Measurements from ENCODE around the gene R3HDM4.

R3HDM4 gene

DNA sequence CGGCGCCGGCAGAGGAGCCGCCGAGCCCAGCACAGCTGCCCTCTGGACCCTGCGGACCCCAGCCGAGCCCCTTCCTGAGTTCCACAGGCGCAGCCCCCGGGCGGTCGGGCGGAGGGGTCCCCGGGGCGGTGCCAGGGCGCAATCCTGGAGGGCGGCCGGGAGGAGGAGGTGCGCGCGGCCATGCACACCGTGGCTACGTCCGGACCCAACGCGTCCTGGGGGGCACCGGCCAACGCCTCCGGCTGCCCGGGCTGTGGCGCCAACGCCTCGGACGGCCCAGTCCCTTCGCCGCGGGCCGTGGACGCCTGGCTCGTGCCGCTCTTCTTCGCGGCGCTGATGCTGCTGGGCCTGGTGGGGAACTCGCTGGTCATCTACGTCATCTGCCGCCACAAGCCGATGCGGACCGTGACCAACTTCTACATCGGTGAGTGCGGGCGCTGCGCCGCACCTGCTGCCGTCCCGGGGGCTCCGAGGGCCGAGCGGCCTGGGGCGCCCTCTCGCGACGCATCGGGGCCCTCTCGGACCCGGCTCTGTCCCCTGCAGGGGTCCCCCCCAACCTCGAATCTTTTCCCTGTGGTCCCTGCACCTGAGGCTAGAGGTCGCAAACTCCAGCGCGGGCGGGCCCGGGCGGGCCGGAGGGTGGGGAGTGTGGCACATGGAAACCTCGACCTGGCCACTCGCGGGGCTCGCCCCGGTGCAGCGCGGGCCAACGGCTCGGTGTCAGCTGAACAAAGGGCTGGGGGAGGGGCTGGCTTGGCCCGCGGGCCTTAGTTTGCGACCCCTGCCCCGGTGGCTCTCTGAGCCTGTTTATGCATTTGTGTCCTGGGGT, 4.5 kb upstream of the R3HDM4 start, which contains the start of gene KISS1R:
Gene KISS1R (plus strand): TSS at position 11 of the 829 bp plus-strand sequence. CDS start 170 bp downstream, at position 181.
- peak within 1 kb of the TSS; percentile 57 for H3K4me3 ChIP-seq (ENCODE audit: low read depth, low read length)

DNA sequence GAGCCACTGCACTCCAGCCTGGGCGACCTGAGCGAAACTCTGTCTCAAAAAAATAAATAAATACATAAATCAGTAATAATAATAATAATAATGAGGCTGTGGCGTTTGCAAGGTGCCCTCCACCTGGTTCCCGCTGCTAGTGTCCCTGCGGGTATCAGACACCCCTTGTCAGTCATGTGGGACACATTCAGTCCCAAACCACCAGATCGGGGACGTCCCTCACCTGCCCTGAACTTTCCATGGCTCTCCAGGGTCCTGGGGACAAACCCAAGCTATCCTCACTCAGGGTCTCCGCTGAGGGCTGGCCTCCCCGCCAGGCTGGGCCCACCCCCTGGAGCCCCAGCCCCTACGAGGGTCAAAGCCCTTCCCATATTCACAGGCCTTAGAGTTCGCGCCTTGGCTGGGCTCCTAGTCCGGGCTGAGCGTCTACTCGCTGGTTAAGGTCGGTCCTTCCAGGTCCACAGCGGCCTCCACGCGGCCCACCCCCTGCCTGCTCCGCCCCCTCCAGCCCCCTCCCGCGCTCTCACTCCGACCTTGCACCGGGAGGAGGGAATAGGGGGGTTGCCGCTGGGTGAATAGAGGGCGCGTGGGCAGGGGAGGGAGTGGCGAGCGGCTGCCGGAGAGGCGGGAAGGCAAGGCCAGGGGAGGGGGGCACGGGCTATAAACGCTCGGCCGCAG, 3.8 kb upstream of the R3HDM4 start:
- H3K4me3 ChIP-seq (ENCODE audit: low read depth, low read length), result peak overlapping the region; percentile 57

DNA sequence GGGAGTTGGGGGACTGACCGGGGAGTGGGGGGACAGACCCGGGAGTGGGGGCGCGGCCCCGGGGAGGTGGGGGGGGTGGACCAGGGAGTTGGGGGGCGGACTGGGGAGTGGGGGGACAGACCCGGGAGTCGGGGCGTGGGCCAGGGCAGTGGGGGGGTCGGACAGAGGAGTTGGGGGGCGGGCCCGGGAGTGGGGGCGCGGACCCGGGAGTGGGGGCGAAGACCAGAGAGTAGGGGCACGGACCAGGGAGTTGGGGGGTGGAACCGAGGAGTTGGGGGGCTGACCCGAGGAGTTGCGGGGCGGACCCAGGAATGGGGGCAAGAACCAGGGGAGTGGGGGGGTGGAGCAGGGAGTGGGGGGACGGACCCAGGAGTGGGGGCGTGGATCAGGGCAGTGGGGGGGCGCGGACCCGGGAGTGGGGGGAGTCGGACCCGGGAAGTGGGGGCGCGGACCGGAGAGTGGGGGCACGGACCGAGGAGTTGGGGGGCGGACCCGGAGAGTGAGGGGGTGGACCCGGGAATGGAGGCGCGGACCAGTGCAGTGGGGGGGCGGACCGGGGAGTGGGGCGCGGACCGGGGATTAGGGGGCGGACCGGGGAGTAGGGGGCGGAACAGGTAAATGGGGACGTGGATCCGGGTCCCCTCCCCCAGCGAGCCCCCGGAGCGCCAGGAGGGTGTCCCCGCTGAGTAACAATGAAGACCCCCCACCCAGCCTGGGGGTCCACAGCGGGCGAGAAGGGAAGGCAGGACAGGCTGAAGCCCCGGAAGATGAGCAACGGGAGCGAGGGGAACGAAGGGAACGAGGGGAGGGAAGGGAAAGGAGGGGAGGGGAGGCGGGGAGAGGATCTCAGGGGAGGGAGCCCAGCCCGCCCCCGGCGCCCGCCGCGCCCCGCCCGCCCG, 589 bp downstream of the R3HDM4 start:
- H3K4me3 ChIP-seq (ENCODE audit: low read depth, low read length), result peak overlapping the region; percentile 67

DNA sequence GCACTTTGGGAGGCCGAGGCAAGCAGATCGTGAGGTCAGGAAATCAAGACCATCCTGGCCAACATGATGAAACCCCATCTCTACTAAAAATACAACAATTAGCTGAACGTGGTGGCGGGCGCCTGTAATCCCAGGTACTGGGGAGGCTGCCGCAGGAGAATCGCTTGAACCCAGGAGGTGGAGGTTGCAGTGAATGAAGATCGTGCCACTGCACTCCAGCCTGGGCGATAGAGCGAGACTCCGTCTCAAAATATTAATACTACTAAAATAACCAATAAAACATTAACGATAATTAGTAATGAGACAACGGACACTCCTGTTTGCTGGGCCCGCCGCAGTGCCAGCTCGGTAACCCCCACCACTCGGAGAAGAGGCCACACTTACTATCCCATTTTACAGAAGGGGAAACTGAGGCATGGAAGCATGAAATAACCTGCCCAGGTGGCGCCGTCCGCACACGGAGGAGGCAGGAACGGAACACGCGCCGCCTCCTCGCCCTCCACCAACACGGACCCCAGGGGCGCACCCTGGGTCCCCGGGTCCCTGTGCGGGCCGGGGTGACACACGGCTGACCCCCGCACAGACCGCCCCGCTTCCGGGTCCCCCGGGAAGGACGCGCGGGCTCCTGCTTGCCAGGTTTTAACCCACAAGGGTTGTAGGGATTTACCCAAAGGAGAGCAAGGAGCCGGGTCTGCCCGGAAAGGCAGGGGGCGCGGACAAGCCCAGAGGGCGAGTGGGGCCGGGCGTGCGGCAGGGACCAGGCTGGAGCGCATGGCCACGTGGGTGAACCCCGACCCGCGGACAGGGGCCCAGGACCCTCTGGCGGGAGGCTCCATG, 1.6 kb downstream of the R3HDM4 start:
- H3K4me3 ChIP-seq (ENCODE audit: low read depth, low read length), result no peak overlapping the region

DNA sequence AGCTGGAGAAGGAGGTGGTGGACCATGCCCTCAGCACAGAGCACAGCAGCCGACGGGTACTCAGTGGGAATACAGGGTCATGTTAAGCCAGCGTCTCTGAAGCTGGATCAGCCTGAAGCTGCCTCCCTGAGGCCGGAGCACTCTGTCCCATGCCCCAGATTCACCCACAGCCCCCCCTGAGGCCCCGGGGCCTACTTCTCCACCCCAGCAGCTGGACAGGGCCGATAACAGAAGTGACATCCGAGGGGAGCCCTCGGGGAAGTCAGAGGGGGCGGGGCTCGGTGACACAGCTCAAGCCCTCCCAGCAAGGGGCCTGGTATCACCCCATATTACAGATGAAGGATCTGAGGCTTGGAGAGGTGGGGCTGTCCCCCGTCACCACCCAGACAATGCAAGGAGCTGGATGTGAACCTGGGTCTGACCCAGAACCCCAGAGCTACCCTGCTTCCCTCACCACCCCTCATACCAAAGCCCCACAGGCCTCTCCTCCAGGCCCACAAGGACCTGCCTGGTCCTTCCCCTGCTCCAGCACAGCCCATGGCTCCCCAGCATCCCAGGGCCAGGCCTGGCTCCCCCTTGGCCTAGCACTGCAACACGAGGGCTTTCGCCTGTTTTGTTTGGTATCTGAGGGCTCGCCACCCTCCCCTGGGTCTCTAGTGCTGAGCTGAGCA, 5.7 kb downstream of the R3HDM4 start:
- H3K4me3 ChIP-seq (ENCODE audit: low read depth, low read length), result no peak overlapping the region

DNA sequence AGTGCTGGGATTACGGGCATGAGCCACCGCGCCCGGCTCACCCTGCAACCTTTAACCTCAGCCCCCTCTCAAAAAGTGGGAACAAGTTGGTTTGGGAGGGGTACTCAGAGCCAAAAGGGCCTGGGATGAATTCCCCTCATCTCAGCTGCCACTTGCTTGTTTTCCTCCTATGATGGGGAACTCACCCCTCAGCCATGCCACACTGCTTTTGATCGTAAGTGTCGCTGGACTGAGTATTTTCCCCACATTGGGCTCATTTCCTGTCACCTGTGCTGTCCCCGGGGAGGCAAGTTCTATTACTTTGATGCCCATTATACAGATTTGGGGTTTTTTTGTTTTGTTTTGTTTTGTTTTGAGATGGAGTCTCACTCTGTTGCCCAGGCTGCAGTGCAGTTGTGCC, 6.5 kb downstream of the R3HDM4 start:
- no peak overlapping the region for H3K4me3 ChIP-seq (ENCODE audit: low read depth, low read length)

DNA sequence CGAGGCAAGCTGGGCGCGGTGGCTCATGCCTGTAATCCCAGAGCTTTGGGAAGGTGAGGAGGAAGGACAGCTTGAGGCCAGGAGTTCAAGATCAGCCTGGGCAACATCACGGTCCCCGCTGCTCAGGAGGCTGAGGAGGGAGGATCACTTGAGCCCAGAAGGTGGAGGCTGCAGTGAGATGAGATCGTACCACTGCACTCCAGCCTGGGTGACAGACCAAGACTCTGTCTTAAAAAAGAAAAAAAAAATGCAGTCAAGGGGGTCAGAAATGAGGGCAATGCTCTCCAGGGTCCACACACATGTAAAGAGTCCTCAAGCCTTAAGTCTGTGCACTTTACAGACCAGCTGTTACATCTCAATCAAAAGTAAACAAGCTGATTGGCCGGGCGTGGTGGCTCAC, 8.5 kb downstream of the R3HDM4 start:
- H3K4me3 ChIP-seq (ENCODE audit: low read depth, low read length), result no peak overlapping the region

DNA sequence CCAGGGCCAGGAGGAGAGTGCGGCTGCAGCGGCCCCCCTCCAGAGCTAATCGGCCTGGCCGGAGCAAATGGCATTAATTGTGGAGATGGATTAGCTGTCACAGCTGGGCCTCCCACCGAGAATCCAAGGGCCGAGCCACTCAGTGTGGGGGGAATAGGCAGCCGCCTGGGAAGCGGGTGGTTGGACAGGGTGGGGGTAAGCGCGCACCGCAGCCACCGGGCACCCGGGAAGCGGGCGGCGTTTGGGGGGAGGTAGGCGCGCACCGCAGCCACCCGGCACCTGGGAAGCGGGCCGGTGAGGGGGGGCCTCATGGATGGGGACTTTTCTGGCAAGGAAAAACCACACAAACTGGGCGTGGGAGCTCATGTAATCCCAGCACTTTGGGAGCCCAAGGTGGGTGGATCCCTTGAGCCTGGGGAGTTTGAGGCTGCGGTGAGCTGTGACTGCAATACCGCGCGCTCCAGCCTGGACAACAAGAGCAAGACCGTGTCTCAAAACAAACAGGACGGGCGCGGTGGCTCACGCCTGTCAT, 9.7 kb downstream of the R3HDM4 start:
- no peak overlapping the region for H3K4me3 ChIP-seq (ENCODE audit: low read depth, low read length)

DNA sequence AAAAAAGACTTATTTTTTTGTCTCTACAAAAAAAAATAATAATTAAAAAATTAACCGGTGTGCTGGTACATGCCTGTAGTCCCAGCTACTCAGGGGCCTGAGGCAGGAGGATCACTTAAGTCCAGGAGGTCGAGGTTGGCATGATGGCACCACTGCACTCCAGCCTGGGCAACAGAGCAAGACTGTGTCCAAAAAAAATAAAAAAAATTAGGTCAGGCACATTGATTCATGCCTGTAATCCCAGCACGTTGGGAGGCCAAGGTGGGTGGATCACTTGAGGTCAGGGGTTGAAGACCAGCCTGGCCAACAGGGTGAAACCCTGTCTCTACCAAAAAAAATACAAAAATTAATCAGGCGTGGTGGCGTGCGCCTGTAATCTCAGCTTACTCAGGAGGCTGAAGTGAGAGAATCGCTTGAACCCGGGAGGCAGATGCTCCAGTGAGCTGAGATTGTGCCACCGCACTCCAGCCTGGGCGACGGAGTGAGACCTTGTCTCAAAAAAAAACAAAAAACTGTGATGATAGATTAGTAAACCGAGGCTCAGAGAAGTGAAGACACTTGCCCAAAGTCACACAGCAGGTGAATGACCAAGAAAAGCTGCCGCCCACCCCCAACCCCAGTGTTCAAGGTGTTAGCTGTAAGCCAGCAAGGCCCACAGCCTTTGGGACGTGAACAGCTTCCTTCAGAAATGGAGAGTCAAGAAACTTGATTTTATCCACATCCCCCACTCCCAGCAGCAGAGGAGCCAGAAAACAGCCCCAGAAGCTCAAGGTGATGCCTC, 10.4 kb downstream of the R3HDM4 start:
- no peak overlapping the region for H3K4me3 ChIP-seq (ENCODE audit: low read depth, low read length)

DNA sequence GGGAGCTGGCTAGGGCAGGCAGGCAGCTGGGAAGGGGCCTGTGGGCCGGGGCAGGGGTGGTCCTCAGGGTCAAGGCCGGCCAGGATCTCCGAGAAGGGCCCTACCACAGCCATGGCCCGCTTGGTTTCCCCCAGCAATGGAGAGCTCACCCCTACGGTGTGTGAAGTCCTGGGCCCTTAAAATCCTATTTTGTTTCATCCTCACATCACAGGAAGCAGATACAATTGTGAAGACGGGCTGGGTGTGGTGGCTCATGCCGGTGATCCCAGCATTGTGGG, 11.0 kb downstream of the R3HDM4 start:
- H3K4me3 ChIP-seq (ENCODE audit: low read depth, low read length), result no peak overlapping the region

DNA sequence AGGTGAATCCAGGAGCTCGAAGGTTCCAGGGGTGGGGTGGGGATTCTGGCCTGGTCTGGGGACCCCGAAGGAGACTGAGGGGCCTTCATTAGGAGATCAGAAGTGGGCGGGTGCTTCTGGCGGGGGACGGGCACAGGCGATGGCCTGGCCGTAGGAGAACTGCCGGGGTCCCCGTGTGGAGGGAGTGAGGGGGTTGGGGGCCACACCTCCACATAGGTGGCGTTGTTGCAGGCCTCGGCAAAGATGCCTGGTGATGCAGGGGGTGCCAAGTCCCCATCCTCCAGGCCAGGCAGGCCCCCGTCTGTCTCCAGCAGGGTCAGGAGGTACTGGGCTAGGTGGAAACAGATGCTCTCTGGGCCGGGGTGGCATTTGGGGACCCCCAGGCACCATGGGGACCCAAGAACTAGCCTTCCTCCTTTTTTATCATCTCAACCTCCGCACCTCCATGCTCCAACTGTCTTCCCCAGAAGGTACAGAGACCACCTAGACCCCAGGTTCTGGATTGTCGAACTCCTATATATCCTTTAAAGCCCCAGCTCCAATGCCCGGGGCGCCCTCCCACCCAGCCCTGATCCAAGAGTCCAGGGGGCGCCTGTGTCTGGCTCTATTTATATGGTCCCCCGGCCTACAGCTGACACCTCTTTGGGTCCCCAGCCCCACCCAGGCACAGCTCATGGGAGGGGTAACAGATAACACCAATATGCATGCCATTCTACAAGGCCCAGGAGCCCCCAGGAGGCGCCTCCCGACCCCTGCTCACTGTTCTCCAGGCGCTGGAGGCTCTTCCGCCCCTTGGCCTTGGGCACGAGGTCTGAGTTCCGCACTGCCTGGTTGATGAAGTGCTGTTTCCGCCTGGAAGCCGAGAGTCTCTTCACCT, 11.6 kb downstream of the R3HDM4 start:
- no peak overlapping the region for H3K4me3 ChIP-seq (ENCODE audit: low read depth, low read length)

DNA sequence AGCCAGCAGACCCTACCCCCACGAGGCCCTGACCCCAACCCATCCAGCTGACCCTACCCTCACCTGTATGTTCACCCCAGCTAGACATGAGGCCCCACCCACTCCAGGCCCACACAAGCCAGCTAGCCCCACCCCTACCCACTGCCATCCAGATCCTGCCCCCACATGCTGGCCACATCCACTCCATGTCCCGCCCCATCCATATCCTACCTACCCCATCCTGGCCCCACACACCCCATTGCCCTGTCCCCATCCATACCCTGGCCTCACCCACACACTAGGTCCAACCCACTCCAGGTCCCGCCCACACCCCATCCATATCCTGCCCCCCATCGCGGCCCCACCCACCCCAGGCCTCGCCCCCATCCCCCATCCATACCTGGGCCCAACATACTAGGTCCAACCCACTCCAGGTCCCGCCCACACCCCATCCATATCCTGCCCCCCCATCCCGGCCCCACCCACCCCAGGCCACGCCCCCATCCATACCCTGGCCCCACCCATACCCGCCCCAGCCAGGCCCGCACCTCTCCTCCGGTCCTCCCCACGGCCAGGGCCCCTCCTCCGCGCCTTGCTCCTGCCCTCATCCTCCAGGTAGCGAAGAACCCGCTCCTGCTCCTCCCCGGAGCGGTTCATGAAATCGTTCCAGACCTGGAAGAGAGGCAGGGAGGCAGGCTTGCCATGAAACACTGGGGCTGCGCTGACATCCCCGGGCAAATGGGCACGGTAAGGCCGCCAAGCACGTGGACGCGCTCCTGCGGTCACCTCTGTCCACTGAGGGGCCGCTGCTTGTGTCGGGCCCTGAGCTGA, 12.5 kb downstream of the R3HDM4 start:
- H3K4me3 ChIP-seq (ENCODE audit: low read depth, low read length), result no peak overlapping the region

DNA sequence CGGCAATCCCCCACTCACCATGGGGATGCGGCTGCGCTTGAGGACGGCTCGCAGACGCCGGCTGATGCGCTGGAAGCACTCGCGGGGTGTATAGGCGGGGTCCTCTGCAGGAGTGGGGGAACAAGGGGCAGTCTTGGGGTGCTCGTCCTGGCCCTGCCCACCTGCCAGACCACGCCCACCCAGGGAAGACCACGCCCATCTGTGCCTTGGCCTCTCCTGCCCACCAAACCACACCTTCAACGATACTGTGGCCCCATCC, 13.0 kb downstream of the R3HDM4 start:
- no peak overlapping the region for H3K4me3 ChIP-seq (ENCODE audit: low read depth, low read length)

DNA sequence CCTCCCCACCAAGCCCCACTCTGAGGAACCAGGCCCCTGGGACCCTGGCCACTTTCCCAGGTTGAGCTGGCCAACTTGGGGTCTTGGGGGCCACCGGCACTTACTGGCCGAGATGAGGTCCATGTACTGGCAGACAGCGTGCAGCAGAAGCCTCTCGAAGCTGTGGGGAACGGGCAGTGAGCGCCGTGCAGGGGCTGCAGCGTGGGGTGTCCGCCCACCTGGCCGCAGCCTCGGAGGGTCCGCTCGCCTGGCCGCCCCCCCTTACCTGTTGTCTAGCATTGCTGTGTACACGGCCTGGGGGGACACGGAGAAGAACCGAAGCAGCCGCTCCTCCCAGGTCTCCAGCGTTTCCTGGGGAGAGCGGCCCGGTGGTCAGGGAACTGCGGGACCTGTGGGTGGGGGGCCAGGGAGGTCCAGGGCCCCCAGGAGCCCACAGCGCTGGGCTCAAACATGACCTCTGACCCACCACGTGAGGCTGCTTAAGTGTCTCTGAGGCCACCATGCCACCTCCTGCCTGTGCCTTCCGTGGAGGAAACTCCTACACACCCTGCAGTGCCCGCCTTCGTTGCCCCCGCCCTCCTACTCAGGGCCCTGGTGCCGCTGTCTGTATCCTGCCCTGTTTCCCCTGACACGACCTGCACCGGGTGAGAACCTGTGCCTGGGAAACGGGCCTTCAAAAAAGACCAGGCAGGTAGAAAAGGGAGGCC, 13.5 kb downstream of the R3HDM4 start:
- no peak overlapping the region for H3K4me3 ChIP-seq (ENCODE audit: low read depth, low read length)

DNA sequence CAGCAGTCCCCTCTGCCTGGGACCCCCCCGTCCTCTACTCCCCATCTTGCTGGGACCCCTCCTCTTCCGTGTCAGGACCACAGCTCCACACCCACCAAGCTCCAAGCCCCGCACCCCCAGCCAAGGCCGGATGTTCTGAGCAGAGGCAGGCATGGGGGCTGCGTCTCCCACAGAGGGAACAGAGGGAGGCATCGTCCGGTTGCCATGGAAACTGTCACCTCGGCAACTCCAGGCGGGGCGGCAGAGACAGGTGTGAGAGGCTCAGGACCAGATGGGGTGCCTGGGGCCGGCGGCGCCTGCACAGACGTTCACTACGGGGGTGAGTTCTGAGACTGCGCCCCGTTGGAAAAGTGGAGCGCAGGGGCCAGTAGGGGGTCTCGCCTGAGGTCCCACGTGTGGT, 14.4 kb downstream of the R3HDM4 start:
- H3K4me3 ChIP-seq (ENCODE audit: low read depth, low read length), result no peak overlapping the region

DNA sequence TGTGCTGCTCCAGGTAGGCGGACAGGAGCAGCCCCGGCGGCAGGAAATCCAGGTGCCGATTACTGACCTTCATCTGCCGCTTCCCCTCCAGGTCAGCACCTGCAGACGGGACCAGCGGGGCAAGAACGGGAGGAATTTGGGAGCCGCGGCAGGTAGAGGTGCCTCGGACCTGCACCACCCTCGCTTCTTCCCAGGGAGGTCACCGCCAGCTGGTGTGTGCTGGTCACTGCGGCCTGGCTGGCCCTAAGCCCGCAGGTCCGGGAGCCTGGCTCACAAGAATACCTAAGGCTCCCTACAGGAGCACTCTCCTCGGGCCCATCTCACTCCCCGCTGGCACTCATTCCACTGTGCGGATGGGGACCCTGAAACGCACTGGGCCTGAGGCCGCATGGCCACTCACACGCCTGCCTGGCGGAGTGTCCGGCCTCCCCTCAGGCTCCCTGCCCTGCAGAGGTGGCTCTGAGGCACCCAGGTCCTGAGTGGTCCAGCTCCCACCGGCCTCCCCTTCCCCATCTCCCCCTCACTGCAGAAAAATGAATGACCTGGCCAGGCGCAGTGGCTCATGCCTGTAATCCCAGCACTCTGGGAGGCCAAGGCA, 15.5 kb downstream of the R3HDM4 start:
- no peak overlapping the region for H3K4me3 ChIP-seq (ENCODE audit: low read depth, low read length)

DNA sequence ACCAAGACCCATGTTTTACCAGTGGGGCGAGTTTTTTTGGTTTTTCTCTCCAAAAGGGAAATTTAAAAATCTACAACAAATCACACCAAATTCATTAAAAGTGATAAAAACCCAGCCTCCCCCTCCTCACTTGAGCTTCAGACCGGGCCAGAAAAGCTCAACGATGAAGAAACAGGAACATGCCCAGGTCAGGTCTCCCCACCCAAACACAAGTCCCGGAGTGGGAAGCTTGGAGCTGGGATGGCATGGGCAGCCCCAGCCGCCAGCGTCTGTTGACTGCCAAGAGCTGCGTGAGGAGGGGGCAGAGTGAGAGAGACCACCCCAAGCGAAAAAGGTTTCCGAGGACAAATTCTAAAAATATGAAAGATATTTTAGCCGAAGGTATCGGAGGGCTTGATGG, 16.0 kb downstream of the R3HDM4 start:
- H3K4me3 ChIP-seq (ENCODE audit: low read depth, low read length), result no peak overlapping the region

Data from iPS-11a (cell line).